Ovary (tissue), 3 donors: Measurements from ENCODE around the gene SBF2.

ENCODE experiments used
- CTCF ChIP-seq, 3 donors: fragments of 450-650 bp in 2 of 3; fragments of 200-600 bp in 1 of 3; IDR thresholded peaks; one replicate each; pipeline versions ENCODE4 v1.5.1 to v1.8.0; 2016 to 2022; ENCODE audit warnings: antibody characterized with exemption in 3 of 3, mild to moderate bottlenecking in 1 of 3
- EP300 ChIP-seq: sonication (generic); formaldehyde crosslinking; IDR thresholded peaks from one replicate; pipeline ENCODE4 v1.6.1; 2017; ENCODE audit warnings: antibody characterized with exemption
- POLR2A ChIP-seq: fragments of 450-650 bp; IDR thresholded peaks from one replicate; pipeline ENCODE4 v1.6.1; 2017; ENCODE audit warnings: antibody characterized with exemption, mild to moderate bottlenecking, moderate library complexity
- donor health status: DM: no; HTN: no; CAD: no.

GRCh38 chr11:10283991-10284390 is 10.0 kb downstream of the SBF2 start:
- no peak for TF ChIP-seq CTCF (IDR thresholded peaks at IDR 0.05)
- TF ChIP-seq EP300, result no peak
- no peak for TF ChIP-seq POLR2A
